Muscle of arm (tissue), 12 donors: ENCODE measurements around the gene RABGAP1. TPM values are rescaled to one million over a fixed set of nuclear protein-coding genes. Genes with fewer than 3 reads are reported as not detected.
A peak's percentile ranks its signal among the peaks of the same experiment; 100 is the strongest.

Experiments
- DNase-seq: peaks from one replicate; pipeline ENCODE4 v3.0.0-alpha.2; 2013
- polyA plus RNA-seq, 12 donors: library from polyadenylated mRNA; unstranded; fragments of 120-200 nt; gene quantifications; one replicate each; pipeline ENCODE4 v1.2.1, GENCODE V29; 2013; ENCODE audit not compliant: insufficient read length in 12 of 12

The RABGAP1 gene
- polyA plus RNA-seq, 12 donors: 20.9 to 63.0 (median 39.2) TPM; not detected in 1

GRCh38 chr9:123044586-123044985 lies 103.8 kb downstream of the RABGAP1 start:
- DNase-seq: no peak

GRCh38 chr9:123046406-123047195 lies 105.8 kb downstream of the RABGAP1 start:
- no peak for DNase-seq

DNA sequence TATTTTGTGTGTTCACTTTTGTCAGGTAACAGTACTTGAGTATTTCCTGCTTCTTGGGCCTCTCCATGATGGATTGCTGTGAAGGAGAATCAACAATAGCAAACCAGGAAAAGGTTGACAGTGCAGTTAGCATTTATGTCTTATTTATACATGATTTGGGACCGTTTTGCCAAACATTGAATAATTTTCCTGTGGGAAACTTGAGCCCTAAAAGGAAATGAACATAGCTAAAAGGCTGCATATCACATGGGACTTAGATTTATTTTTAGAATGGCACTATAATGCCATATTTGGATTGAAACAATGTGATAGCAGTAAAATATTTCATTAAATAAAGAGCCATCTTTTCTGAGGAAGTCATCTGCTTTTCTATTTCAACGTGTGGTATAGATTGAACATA lies 107.9 kb downstream of the RABGAP1 start:
- DNase-seq: no peak

DNA sequence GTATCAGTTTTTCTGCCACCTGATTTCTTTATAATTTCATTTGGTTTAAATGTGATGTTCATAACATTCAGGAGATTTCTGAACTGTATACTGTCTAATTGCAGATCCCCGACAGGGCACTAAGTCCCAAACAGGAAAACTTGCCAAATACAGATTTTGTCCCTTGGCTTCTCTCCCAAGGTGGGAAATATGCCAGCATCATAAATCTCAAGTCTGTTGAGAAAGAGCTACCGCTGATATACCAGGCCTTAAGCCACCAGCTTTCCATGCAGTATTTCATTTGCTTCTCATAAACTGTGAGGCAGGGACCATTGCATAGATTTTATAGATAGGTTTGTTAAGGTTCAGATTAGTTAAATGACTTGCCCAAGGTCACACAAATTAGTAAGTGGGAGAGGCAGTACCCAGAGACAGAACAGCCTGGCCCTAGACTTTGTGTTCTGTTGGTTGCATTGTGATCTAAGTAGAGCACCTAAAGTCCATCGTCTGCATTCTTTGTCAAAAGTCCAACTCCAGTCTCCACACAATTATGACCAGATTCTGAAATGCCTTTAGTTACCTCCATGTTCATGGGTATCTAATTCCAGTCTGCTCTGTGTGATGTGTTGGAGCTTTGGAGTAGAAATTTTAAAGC lies 108.9 kb downstream of the RABGAP1 start:
- DNase-seq: no peak

GRCh38 chr9:123053046-123053445 lies 112.2 kb downstream of the RABGAP1 start:
- DNase-seq: no peak

- no peak for DNase-seq
Observed at GRCh38 chr9:123053711-123054110, 112.9 kb downstream of the RABGAP1 start.

DNA sequence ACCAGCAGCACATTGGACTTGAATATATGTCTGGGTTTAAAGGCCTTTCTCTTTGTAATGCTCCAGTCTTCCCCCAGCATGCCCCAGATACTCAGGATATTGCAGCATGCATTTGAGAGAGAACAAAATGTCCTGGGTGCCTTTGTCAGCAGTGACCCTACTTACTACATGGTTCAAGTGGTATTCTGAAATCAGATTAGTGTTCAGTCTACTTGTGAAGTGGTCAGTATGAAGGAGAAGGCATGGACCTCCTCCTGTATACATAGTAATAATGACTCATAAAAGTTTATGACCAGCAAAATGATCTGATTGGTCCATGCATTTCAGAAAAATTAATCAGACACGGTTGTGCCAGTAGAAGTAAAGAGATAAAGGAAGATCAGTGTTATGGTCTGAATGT lies 118.0 kb downstream of the RABGAP1 start:
- no peak for DNase-seq

DNA sequence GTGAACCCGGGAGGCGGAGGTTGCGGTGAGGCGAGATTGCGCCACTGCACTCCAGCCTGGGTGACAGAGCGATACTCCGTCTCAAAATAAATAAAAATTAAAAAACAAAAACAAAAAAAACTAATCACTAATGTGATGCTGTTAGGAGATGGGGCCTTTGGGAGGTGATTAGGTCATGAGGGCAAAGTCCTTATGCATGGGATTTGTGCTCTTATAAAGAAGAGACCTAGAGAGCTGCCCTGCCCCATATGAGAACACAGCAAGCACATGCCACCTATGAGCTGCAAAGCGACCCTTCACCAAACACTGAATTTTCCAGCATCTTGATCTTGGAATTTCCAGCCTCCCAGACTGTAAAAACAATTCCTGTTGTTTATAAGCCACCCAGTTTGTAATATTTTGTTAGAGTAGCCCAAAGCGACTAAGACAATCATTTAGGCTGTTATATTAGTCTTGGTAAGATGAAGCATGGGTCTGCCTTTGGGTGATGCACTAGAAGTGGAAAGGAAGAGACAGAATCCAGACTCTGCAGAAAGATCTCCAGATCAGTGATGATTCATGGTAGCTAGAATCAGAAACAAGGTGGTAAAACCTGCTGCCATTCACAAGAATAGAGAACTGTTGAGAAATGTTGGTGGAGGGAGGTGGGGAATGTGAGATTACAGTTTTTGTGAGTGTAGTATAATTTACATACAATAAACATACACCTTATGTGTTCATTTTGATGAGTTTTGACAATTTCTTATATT lies 118.8 kb downstream of the RABGAP1 start:
- DNase-seq: no peak

DNA sequence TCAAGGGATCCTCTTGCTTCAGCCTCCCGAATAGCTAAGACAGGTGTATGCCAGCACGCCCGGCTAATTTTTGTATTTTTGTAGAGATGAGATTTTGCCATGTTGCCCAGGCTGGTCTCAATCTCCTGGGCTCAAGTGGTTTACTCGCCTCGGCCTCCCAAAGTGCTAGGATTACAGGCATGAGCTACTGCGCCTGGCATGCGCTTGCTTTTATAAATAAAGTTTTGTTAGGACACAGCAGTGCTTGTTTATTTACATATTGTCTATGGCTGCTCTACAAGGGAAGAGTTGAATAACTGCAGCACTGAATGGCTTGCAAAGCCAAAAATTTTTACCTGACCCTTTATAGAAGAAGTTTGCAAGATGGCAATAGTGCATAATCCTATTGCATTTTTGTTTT lies 120.4 kb downstream of the RABGAP1 start:
- no peak for DNase-seq

- no peak for DNase-seq
Observed at GRCh38 chr9:123062351-123063176, 121.7 kb downstream of the RABGAP1 start.

- DNase-seq: no peak
Observed at GRCh38 chr9:123063177-123063598, 122.4 kb downstream of the RABGAP1 start.

DNA sequence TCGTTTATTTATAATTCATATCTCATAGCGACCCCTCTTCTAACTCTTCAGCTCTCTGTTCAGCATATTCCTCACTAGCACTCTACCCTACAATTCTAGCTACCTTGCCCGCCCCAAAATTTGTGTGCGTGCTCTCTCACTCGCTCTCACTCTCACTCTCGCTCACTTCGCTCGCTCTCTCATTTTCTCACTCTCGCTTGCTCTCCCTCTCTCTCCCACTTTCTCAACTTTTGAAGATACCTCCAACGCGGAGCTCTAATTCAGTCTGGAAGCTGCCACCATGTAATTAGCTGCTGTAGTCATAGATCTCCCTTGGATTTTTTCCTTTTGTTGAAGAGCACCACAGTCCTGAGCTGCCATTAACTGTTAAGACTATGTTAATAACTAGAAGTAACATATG lies 123.1 kb downstream of the RABGAP1 start:
- no peak for DNase-seq

- DNase-seq: no peak
Observed at GRCh38 chr9:123064716-123065115, 123.9 kb downstream of the RABGAP1 start.

DNA sequence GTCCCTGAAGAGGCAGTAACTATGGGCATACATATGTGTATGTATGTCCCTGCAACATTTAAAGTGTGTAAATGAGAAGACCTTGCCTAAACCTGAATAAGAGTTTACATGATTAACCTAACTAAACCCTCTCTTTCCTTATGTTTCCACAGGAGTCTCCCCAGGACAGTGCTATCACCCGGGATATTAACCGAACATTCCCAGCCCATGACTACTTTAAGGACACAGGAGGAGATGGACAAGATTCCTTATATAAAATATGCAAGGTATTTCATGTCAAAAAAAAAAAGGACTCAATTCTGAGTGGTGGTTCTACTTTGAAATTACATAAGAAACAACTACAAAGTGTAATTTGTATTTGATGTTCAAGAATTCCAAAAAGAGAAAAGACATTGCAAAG lies 124.4 kb downstream of the RABGAP1 start:
- no peak for DNase-seq

DNA sequence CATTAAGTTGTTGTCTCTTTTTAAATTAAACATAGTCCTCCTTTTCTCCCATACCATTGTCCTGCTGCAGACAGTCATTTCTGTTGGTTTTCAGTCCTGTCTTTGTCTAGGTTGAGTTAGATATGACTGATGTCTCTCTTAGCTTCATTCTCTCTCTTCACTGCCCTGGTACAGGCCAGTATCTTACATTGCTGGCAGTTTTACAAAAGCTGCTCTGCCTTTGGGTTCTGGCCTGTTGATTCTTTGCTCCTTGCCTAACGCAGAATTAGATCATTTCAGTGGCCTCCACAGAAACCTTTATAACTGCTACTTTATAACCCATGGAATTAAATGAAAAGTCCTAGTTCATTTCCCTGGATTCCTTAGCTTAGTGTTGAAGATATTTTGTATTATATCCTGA lies 126.3 kb downstream of the RABGAP1 start:
- DNase-seq: no peak

- peak; percentile 11 for DNase-seq
Observed at GRCh38 chr9:123069010-123069481, 128.2 kb downstream of the RABGAP1 start.

- no peak for DNase-seq
Observed at GRCh38 chr9:123070198-123070597, 129.4 kb downstream of the RABGAP1 start.

DNA sequence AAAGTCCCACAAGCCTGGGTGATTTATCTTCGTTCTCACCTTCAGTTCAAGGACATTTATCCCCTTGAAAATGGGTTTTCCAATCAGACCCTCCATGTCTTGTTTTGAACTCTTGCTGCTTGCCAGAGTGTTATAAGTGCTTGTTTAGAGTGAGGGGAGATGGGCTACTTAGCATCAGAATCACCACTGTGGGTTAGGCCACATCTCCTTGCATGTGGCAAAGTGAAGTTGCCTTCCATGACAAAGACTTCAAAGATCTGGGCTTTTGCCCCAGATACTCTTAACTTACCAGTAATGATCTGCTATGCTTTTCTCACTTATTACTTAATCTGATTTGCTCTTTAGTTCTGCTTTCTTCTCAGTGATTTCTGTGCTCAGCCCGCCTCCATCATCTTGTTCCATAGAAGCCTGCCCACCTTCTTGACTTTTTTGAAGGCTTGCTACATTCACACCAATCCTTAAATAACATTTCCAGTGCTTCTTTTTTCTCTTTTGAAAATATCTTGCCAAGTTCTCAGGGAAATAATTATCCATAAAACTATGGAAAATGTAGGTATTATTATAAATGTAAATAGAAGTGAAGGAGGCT lies 131.7 kb downstream of the RABGAP1 start:
- no peak for DNase-seq

GRCh38 chr9:123073441-123073840 lies 132.6 kb downstream of the RABGAP1 start:
- DNase-seq: no peak

- peak; percentile 35 for DNase-seq
Observed at GRCh38 chr9:123073991-123074422, 133.2 kb downstream of the RABGAP1 start.

DNA sequence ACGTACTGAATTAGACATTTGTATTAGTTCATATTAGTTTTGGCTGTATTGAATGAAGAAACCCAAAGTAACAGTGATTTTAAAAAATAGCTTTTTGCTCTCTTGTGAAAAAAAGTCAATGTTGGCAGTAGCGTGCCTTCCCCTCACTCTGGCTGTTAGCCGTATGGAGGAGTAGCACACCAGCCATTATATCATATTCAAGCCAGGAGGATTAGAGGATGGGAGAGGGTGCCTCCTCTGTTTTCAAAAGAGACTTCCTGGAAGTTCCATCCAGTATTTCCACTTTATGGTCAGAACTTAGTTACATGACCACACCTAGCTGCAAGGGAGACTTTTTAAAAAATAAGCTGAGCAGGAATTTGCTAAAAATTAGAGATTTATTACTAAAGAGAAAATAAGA lies 133.8 kb downstream of the RABGAP1 start:
- peak; percentile 9 for DNase-seq
